Thoracic aorta (tissue), 2 donors: ENCODE measurements around the gene LRRN4. TPM values are rescaled to one million over a fixed set of nuclear protein-coding genes. Genes with fewer than 3 reads are reported as not detected.

Source experiments
- ATAC-seq: fragments of 150-250 bp; one replicate; pipeline ENCODE4 v1.8.0; 2017; ENCODE audit warnings: low read depth; ENCODE audit not compliant: insufficient number of reproducible peaks, low FRiP score
- DNase-seq: peaks from one replicate; pipeline ENCODE4 v3.0.0-alpha.2; 2020; ENCODE audit warnings: low spot score
- H3K27ac ChIP-seq, 2 donors: fragments of 200-600 bp; sonication (generic); 1 replicate in 1 of 2; 2 replicates in 1 of 2; pipeline ENCODE4 v1.5.1; 2016; ENCODE audit warnings: mild to moderate bottlenecking in 2 of 2, moderate library complexity in 2 of 2
- H3K27me3 ChIP-seq: fragments of 200-600 bp; sonication (generic); replicated peaks from 2 replicates; pipeline ENCODE4 v1.6.0; 2016; ENCODE audit warnings: mild to moderate bottlenecking; ENCODE audit not compliant: insufficient read depth
- H3K36me3 ChIP-seq: fragments of 200-600 bp; sonication (generic); one replicate; pipeline ENCODE4 v1.5.1; 2016
- H3K4me1 ChIP-seq, 2 donors: fragments of 200-600 bp; sonication (generic); 1 replicate in 1 of 2; 2 replicates in 1 of 2; pipeline versions ENCODE4 v1.5.1 to v1.6.0; 2016; ENCODE audit warnings: low read depth in 2 of 2, mild to moderate bottlenecking in 1 of 2; ENCODE audit not compliant: control insufficient read depth in 1 of 2
- H3K4me3 ChIP-seq: fragments of 200-600 bp; sonication (generic); 2 replicates; pipeline ENCODE4 v1.5.1; 2016; ENCODE audit warnings: mild to moderate bottlenecking
- H3K9me3 ChIP-seq: fragments of 200-600 bp; sonication (generic); 2 replicates; pipeline ENCODE4 v1.5.1; 2016
- total RNA-seq, 2 donors: library from RNA; depleted of rRNA; stranded (reverse); fragments of >200 nt; gene quantifications; one replicate each; pipeline versions ENCODE4 v1.1.0 to v1.2.3, GENCODE V29; 2016
- TF ChIP-seq, protein P1 (sequence below): fragments of 200-600 bp; sonication (generic); IDR thresholded peaks from one replicate; pipeline ENCODE4 v1.5.1; 2019; ENCODE audit warnings: antibody characterized with exemption

Gene LRRN4
- total RNA-seq, 2 donors from 2014 or later, result 0.27 TPM; not detected in 1

DNA sequence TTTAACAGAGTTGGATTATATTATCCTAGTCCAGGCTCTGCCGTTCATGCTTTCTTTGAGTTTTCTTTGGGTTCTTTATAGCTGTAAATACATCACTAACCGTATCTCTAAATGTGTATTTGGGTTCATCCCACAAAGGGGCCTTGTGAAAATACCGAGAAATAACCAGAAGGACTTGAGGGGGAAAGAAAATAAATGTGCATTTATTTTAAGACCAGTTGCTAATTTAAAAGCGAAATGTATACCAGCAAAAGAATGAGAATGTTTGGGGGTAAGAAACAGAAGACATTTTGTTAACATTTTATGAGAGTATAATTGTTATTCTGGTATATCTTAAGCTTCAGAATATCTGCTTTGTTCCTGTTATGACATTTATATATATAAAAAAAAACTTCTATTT, 38.9 kb downstream of the LRRN4 start:
- no peak for DNase-seq
- peaks cover 20% of the 10 kb centered on the region for H3K36me3 ChIP-seq
- H3K27ac ChIP-seq, result no peak overlapping the region
- no peaks in the 10 kb centered on the region for H3K27me3 ChIP-seq
- no peaks in the 10 kb centered on the region for H3K9me3 ChIP-seq
- no peaks in the 10 kb centered on the region for H3K4me1 ChIP-seq
- no peak for ATAC-seq
- TF ChIP-seq, protein P1, sequence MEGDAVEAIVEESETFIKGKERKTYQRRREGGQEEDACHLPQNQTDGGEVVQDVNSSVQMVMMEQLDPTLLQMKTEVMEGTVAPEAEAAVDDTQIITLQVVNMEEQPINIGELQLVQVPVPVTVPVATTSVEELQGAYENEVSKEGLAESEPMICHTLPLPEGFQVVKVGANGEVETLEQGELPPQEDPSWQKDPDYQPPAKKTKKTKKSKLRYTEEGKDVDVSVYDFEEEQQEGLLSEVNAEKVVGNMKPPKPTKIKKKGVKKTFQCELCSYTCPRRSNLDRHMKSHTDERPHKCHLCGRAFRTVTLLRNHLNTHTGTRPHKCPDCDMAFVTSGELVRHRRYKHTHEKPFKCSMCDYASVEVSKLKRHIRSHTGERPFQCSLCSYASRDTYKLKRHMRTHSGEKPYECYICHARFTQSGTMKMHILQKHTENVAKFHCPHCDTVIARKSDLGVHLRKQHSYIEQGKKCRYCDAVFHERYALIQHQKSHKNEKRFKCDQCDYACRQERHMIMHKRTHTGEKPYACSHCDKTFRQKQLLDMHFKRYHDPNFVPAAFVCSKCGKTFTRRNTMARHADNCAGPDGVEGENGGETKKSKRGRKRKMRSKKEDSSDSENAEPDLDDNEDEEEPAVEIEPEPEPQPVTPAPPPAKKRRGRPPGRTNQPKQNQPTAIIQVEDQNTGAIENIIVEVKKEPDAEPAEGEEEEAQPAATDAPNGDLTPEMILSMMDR, result no peak
- no peak overlapping the region for H3K4me3 ChIP-seq

DNA sequence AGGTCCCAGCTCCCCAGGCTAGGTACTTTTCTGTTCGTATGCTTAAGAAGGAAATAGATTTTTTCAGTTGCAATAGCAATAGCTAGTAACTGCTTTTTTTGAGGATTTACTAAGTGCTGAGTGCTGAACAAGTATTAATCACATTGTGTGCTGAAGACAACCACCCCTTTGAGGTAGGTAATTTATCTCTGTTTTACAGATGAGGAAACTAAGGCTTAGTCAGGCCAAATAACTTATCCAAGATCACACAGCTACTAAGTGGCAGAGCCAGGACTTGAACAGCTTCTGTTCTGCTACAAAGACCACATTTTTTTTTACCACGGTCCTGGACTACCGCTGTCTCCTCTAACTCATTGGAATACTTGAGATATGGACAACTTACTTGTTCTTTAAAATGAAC, 39.8 kb downstream of the LRRN4 start:
- peaks cover 20% of the 10 kb centered on the region for H3K36me3 ChIP-seq
- H3K27me3 ChIP-seq, result no peaks in the 10 kb centered on the region
- no peaks in the 10 kb centered on the region for H3K9me3 ChIP-seq
- H3K4me1 ChIP-seq, result no peaks in the 10 kb centered on the region
- H3K27ac ChIP-seq, result no peak overlapping the region
- TF ChIP-seq, protein P1, result no peak
- no peak overlapping the region for H3K4me3 ChIP-seq
- DNase-seq, result no peak
- no peak for ATAC-seq

DNA sequence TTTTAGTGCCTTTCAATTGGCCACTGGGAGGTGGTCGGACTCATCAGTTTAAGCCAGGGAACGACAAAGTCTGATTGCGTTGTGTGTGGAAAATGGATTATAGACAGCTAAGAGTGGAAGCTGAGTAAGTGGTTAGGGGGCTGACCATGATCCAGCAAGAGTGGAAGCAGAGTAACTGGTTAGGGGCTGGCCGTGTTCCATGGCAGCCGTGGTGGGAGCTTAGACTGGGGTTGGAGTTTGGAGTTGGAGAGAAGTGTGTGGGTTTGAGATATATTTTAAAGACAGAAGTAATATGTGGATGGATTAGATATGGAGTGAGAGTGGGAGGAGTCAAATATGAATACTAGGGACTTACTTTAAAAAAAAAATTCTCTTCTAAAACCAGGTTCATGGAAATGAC, 41.7 kb downstream of the LRRN4 start:
- peaks cover 20% of the 10 kb centered on the region for H3K36me3 ChIP-seq
- DNase-seq (no peak), ATAC-seq (no peak)
- TF ChIP-seq, protein P1, result no peak
- no peaks in the 10 kb centered on the region for H3K27me3 ChIP-seq
- no peak overlapping the region for H3K27ac ChIP-seq
- no peak overlapping the region for H3K4me3 ChIP-seq
- H3K9me3 ChIP-seq, result no peaks in the 10 kb centered on the region
- peaks cover 12 to 18% of the 10 kb centered on the region in 2 donors for H3K4me1 ChIP-seq

DNA sequence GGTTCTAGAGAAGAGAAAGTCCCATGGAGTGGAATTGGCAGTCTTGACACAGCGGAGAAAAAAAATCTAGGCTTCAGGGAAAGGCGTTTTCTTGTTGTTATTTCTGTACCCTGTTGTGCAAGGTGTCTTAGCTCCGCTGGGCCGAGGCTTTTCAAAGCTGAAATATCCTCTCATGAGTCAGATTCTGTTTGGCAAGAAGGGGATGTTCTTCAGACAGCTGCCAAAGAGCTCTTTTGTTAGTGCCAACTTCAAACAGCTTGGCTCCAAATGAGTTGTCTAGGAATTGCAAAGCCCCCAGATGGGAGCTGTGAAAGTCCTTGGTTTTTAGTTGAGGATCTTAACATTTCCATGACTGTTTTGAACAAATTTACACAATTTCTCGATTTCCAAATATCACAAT, 45.6 kb downstream of the LRRN4 start:
- peak; percentile 50 for DNase-seq
- Histone ChIP-seq H3K36me3 (peaks cover 20% of the 10 kb centered on the region), H3K9me3 (no peaks in the 10 kb centered on the region), H3K4me1 (peaks cover 17 to 25% of the 10 kb centered on the region in 2 donors), H3K27ac (peak overlapping the region; percentile 52 to 67), H3K27me3 (no peaks in the 10 kb centered on the region), H3K4me3 (peak overlapping the region; percentile 94)
- ATAC-seq, result peak; percentile 60
- TF ChIP-seq, protein P1, result no peak

DNA sequence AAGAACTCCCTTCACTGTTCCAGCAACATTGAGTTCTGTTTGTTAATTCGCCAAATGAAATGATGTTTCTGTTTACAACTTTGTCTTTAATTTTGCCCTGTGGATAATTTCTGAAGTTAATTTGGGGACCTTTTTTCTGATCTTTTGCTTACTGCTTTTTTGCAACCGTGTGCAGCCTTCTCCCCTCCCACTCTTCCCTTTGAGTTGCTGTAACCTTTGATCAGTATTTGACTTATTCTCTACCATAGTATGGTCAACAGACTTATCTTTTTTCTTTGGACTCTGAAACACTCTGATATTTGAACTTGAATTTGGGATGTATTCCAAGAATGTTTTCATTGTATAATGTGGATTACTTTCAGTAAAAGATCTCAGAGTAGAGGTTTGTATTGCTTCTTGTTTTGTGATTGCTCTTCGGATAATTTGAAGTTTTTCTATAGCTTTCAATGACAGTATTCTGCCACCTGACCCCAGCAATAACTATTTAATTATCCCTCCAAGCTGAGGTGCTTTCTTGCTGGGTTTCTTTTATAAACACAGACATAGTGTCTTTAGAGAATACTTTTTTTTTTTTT, 46.2 kb downstream of the LRRN4 start:
- H3K9me3 ChIP-seq, result no peaks in the 10 kb centered on the region
- peaks cover 17 to 25% of the 10 kb centered on the region in 2 donors for H3K4me1 ChIP-seq
- no peak for DNase-seq

More for the DNA sequence above, 46.2 kb downstream of the LRRN4 start:
- H3K27ac ChIP-seq, result peak overlapping the region; percentile 52 to 67
- H3K27me3 ChIP-seq, result no peaks in the 10 kb centered on the region
- peak overlapping the region; percentile 94 for H3K4me3 ChIP-seq
- TF ChIP-seq, protein P1, result no peak
- no peak for ATAC-seq
- H3K36me3 ChIP-seq, result peaks cover 20% of the 10 kb centered on the region
